A673 (cell line): Measurements from ENCODE around the gene CPZ.

Experiments used
- EZH2 ChIP-seq: fragments of 200-600 bp; sonication (generic); IDR thresholded peaks from 2 replicates; pipeline ENCODE4 v1.6.1; 2017; ENCODE audit warnings: borderline replicate concordance, low read depth, mild to moderate bottlenecking, mixed read lengths, antibody characterized with exemption, low read length; ENCODE audit not compliant: poor library complexity, severe bottlenecking
- TF ChIP-seq, protein P1 (sequence below): fragments of 300-800, 200-600 bp; sonication (generic); conservative IDR thresholded peaks from 2 replicates; pipeline ENCODE4 v1.5.1; 2017; ENCODE audit warnings: low read depth, mild to moderate bottlenecking, antibody characterized with exemption, low read length, moderate library complexity, mixed read lengths

- TF ChIP-seq, protein P1, sequence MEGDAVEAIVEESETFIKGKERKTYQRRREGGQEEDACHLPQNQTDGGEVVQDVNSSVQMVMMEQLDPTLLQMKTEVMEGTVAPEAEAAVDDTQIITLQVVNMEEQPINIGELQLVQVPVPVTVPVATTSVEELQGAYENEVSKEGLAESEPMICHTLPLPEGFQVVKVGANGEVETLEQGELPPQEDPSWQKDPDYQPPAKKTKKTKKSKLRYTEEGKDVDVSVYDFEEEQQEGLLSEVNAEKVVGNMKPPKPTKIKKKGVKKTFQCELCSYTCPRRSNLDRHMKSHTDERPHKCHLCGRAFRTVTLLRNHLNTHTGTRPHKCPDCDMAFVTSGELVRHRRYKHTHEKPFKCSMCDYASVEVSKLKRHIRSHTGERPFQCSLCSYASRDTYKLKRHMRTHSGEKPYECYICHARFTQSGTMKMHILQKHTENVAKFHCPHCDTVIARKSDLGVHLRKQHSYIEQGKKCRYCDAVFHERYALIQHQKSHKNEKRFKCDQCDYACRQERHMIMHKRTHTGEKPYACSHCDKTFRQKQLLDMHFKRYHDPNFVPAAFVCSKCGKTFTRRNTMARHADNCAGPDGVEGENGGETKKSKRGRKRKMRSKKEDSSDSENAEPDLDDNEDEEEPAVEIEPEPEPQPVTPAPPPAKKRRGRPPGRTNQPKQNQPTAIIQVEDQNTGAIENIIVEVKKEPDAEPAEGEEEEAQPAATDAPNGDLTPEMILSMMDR, result no peak
- TF ChIP-seq EZH2, result no peak
These were observed 8.1 kb downstream of the CPZ start for GRCh38 chr4:8600686-8601085.
